ENCODE measurements around the gene KTN1.

KTN1 gene

GRCh38 chr14:55577229-55577628, 2.8 kb upstream of the KTN1 start:
- no peak for DNase-seq (ENCODE audit: low read depth in 2 of 2)

GRCh38 chr14:55578511-55578910, 1.5 kb upstream of the KTN1 start:
- DNase-seq (ENCODE audit: low read depth in 2 of 2), result no peak

- peak; percentile 19 to 37 for DNase-seq (ENCODE audit: low read depth in 2 of 2)
These were observed 699 bp downstream of the KTN1 start for GRCh38 chr14:55580470-55581341.

GRCh38 chr14:55581342-55581771, 1.4 kb downstream of the KTN1 start:
- no peak for DNase-seq (ENCODE audit: low read depth in 2 of 2)

- DNase-seq (ENCODE audit: low read depth in 2 of 2), result no peak
These were observed 2.7 kb downstream of the KTN1 start for GRCh38 chr14:55582746-55583145.

GRCh38 chr14:55583942-55584468, 4.0 kb downstream of the KTN1 start:
- no peak for DNase-seq (ENCODE audit: low read depth in 2 of 2)

- DNase-seq (ENCODE audit: low read depth in 2 of 2), result no peak
These were observed 5.8 kb downstream of the KTN1 start for GRCh38 chr14:55585854-55586253.

- DNase-seq (ENCODE audit: low read depth in 2 of 2), result no peak
These were observed 6.4 kb downstream of the KTN1 start for GRCh38 chr14:55586411-55586810.

- no peak for DNase-seq (ENCODE audit: low read depth in 2 of 2)
These were observed 7.8 kb downstream of the KTN1 start for GRCh38 chr14:55587847-55588246.

- DNase-seq (ENCODE audit: low read depth in 2 of 2), result no peak
These were observed 8.3 kb downstream of the KTN1 start for GRCh38 chr14:55588259-55588699.

GRCh38 chr14:55589171-55589570, 9.2 kb downstream of the KTN1 start:
- no peak for DNase-seq (ENCODE audit: low read depth in 2 of 2)

- no peak for DNase-seq (ENCODE audit: low read depth in 2 of 2)
These were observed 12.4 kb downstream of the KTN1 start for GRCh38 chr14:55592436-55592835.

- no peak for DNase-seq (ENCODE audit: low read depth in 2 of 2)
These were observed 13.7 kb downstream of the KTN1 start for GRCh38 chr14:55593698-55594097.

- no peak for DNase-seq (ENCODE audit: low read depth in 2 of 2)
These were observed 19.4 kb downstream of the KTN1 start for GRCh38 chr14:55599250-55599879.

- no peak for DNase-seq (ENCODE audit: low read depth in 2 of 2)
These were observed 21.0 kb downstream of the KTN1 start for GRCh38 chr14:55600784-55601561.

GRCh38 chr14:55603401-55603953, 23.5 kb downstream of the KTN1 start:
- no peak for DNase-seq (ENCODE audit: low read depth in 2 of 2)

GRCh38 chr14:55604488-55604887, 24.5 kb downstream of the KTN1 start:
- no peak for DNase-seq (ENCODE audit: low read depth in 2 of 2)

GRCh38 chr14:55604900-55605418, 25.0 kb downstream of the KTN1 start:
- no peak for DNase-seq (ENCODE audit: low read depth in 2 of 2)

- no peak for DNase-seq (ENCODE audit: low read depth in 2 of 2)
These were observed 25.8 kb downstream of the KTN1 start for GRCh38 chr14:55605793-55606192.

GRCh38 chr14:55607386-55607785, 27.4 kb downstream of the KTN1 start:
- no peak for DNase-seq (ENCODE audit: low read depth in 2 of 2)

GRCh38 chr14:55609681-55610080, 29.7 kb downstream of the KTN1 start:
- DNase-seq (ENCODE audit: low read depth in 2 of 2), result no peak
